ENCODE results near the gene C1orf198.

- no peak for TF ChIP-seq CTCF (IDR thresholded peaks at IDR 0.05; ENCODE audit: low read length)
- no peak for TF ChIP-seq EZH2 (IDR thresholded peaks at IDR 0.05; ENCODE audit: borderline replicate concordance, low read length)
Measured at GRCh38 chr1:230798491-230798890, 69.8 kb downstream of the C1orf198 start.

Measured in OCI-LY1 (cell line).